ENCODE results near the gene CARD11. TPM values are rescaled to one million over a fixed set of nuclear protein-coding genes. Genes with fewer than 3 reads are reported as not detected.

Gene CARD11
- total and polyA plus RNA-seq, 2 of the 13 experiments (the other 11 are each of a cell fraction or from before 2014, with no cell fraction given) = 0.04 TPM; not detected in 1

- POLR2A ChIA-PET = no interaction called here
Measured at GRCh38 chr7:2886391-2886790, 157.3 kb downstream of the CARD11 start.

GRCh38 chr7:2884161-2884560 lies 159.5 kb downstream of the CARD11 start:
- Histone ChIP-seq H2AFZ (ENCODE audit: low read length) (no peak overlapping the region), H3K9ac (ENCODE audit: insufficient read depth, low read depth, low read length) (no peak overlapping the region), H3K27me3 (ENCODE audit: control insufficient read depth in 1 of 2, insufficient read depth in 2 of 2, low read length in 2 of 2) (peaks cover 4 to 22% of the 10 kb centered on the region in 2 experiments; a peak in 3 of 5 replicates), H3K36me3 (replicated peaks in 1 of 2; ENCODE audit: control insufficient read depth in 1 of 2, insufficient read depth in 2 of 2, low read length in 2 of 2) (no peaks in the 10 kb centered on the region), H3K9me3 (ENCODE audit: low read length) (no peaks in the 10 kb centered on the region), H3K4me3 (replicated peaks in 1 of 3; ENCODE audit: insufficient read depth in 1 of 3, low read depth in 2 of 3, low read length in 3 of 3) (no peak overlapping the region), H3K4me2 (ENCODE audit: low read depth, low read length) (no peak overlapping the region), H3K27ac (ENCODE audit: extremely low read length, insufficient read depth, low read length) (no peak overlapping the region), H4K20me1 (ENCODE audit: insufficient read depth, low read length) (no peaks in the 10 kb centered on the region), H3K79me2 (ENCODE audit: insufficient read depth, low read length) (no peaks in the 10 kb centered on the region), H3K4me1 (ENCODE audit: insufficient read depth, low read length) (no peaks in the 10 kb centered on the region)
- BruUV-seq (replicated peaks) = no TSS peak
- ChIA-PET POLR2A (no interaction called here), CTCF (ENCODE audit: low intra/inter-chr PET ratio, low total read pairs) (no interaction called here)
- 33% methylated on average over 6 of the region's 9 CpGs for WGBS (ENCODE audit: low lambda C conversion rate)
- in situ Hi-C loops (cut with HindIII; ENCODE audit: extremely low pct_ligation_motif_present, low pct_unique_long_range_greater_than_20kb) = loop anchor here (25.0 kb wide), 2 partner anchors 503 to 778 kb away; no protein-coding TSS in a partner anchor
- TF ChIP-seq NKX3-1 (CRISPR knock-in tag; IDR thresholded peaks at IDR 0.05) (no peak), PRMT3 (CRISPR knock-in tag; IDR thresholded peaks at IDR 0.05; ENCODE audit: borderline replicate concordance, low read depth) (no peak), SIX4 (CRISPR knock-in tag; IDR thresholded peaks at IDR 0.05) (no peak)
- ATAC-seq (no peak), FAIRE-seq (no peak), DNase-seq (ENCODE audit: low spot score) (no peak)
- intact Hi-C loops (cut with micrococcal nuclease; ENCODE audit: unreplicated experiment) = no loop called here

More at GRCh38 chr7:2886391-2886790, 157.3 kb downstream of the CARD11 start:
- TF ChIP-seq ZNF510 (CRISPR knock-in tag; IDR thresholded peaks at IDR 0.05; ENCODE audit: low read depth) (no peak), ZNF547 (CRISPR knock-in tag; IDR thresholded peaks at IDR 0.05) (no peak), MEIS1 (CRISPR knock-in tag; IDR thresholded peaks at IDR 0.05; ENCODE audit: borderline replicate concordance) (no peak), AKAP8 (CRISPR knock-in tag; IDR thresholded peaks at IDR 0.05) (no peak), ASH2L (IDR thresholded peaks at IDR 0.05; ENCODE audit: insufficient read length, low read depth, low read length) (no peak)
- Histone ChIP-seq H2AFZ (ENCODE audit: low read length) (no peak overlapping the region), H3K4me1 (ENCODE audit: insufficient read depth, low read length) (no peaks in the 10 kb centered on the region), H3K4me2 (ENCODE audit: low read depth, low read length) (no peak overlapping the region), H3K9ac (ENCODE audit: insufficient read depth, low read depth, low read length) (no peak overlapping the region), H3K36me3 (replicated peaks in 1 of 2; ENCODE audit: control insufficient read depth in 1 of 2, insufficient read depth in 2 of 2, low read length in 2 of 2) (no peaks in the 10 kb centered on the region), H3K27me3 (ENCODE audit: control insufficient read depth in 1 of 2, insufficient read depth in 2 of 2, low read length in 2 of 2) (peaks cover 4 to 22% of the 10 kb centered on the region in 2 experiments; a peak in 4 of 5 replicates), H3K9me3 (ENCODE audit: low read length) (no peaks in the 10 kb centered on the region), H3K27ac (ENCODE audit: extremely low read length, insufficient read depth, low read length) (no peak overlapping the region), H4K20me1 (ENCODE audit: insufficient read depth, low read length) (no peaks in the 10 kb centered on the region), H3K79me2 (ENCODE audit: insufficient read depth, low read length) (no peaks in the 10 kb centered on the region), H3K4me3 (replicated peaks in 1 of 3; ENCODE audit: insufficient read depth in 1 of 3, low read depth in 2 of 3, low read length in 3 of 3) (no peak overlapping the region)
- in situ Hi-C loops (cut with HindIII; ENCODE audit: extremely low pct_ligation_motif_present, low pct_unique_long_range_greater_than_20kb) = loop anchor here (5.0 to 25.0 kb wide), 4 partner anchors 271 to 776 kb away; no protein-coding TSS in a partner anchor
- CTCF ChIA-PET (ENCODE audit: low intra/inter-chr PET ratio, low total read pairs) = interaction anchor here (1.2 to 2.4 kb wide), 3 partner anchors 269 to 513 kb away, joined by 4 to 19 read pairs (median 8); no protein-coding TSS in a partner anchor
- no TSS peak for BruUV-seq (replicated peaks)
- ATAC-seq (peak; percentile 28), DNase-seq (ENCODE audit: low spot score) (no peak), FAIRE-seq (no peak)
- intact Hi-C loops (cut with micrococcal nuclease; ENCODE audit: unreplicated experiment) = no loop called here
- WGBS (ENCODE audit: low lambda C conversion rate) = 0% methylated on average over 4 of the region's 5 CpGs
